ENCODE results near the gene PHF2.

Gene PHF2

GRCh38 chr9:93662016-93662638 is 85.7 kb downstream of the PHF2 start:
- H3K9ac ChIP-seq, result no peak overlapping the region
- no peak overlapping the region for H2AFZ ChIP-seq (ENCODE audit: low read depth)
- H3K79me2 ChIP-seq (ENCODE audit: insufficient read depth, low read depth), result no peaks in the 10 kb centered on the region
- no peaks in the 10 kb centered on the region for H4K20me1 ChIP-seq (ENCODE audit: insufficient read depth)
- no peaks in the 10 kb centered on the region for H3K27me3 ChIP-seq (ENCODE audit: insufficient read depth, low read depth)
- no peak overlapping the region for H3K27ac ChIP-seq
- H3K4me3 ChIP-seq (IDR thresholded peaks at IDR 0.05; ENCODE audit: insufficient read depth, low read depth, low read length), result no peak overlapping the region
- no peaks in the 10 kb centered on the region for H3K4me1 ChIP-seq (ENCODE audit: low read depth, poor library complexity, severe bottlenecking)
- H3K36me3 ChIP-seq (ENCODE audit: insufficient read depth), result no peaks in the 10 kb centered on the region
- no peak overlapping the region for H3K4me2 ChIP-seq
- no peak for TF ChIP-seq CTCF (conservative IDR thresholded peaks at IDR 0.05; ENCODE audit: low read depth, low read length)

- no peaks in the 10 kb centered on the region for H3K36me3 ChIP-seq (ENCODE audit: insufficient read depth)
- H3K27ac ChIP-seq, result no peak overlapping the region
- no peaks in the 10 kb centered on the region for H3K4me1 ChIP-seq (ENCODE audit: low read depth, poor library complexity, severe bottlenecking)
- no peaks in the 10 kb centered on the region for H4K20me1 ChIP-seq (ENCODE audit: insufficient read depth)
- no peak overlapping the region for H2AFZ ChIP-seq (ENCODE audit: low read depth)
- no peak overlapping the region for H3K4me3 ChIP-seq (IDR thresholded peaks at IDR 0.05; ENCODE audit: insufficient read depth, low read depth, low read length)
- no peak overlapping the region for H3K4me2 ChIP-seq
- TF ChIP-seq CTCF (conservative IDR thresholded peaks at IDR 0.05; ENCODE audit: low read depth, low read length), result no peak
- no peaks in the 10 kb centered on the region for H3K79me2 ChIP-seq (ENCODE audit: insufficient read depth, low read depth)
- H3K27me3 ChIP-seq (ENCODE audit: insufficient read depth, low read depth), result no peaks in the 10 kb centered on the region
- no peak overlapping the region for H3K9ac ChIP-seq
Observed at GRCh38 chr9:93662952-93663572, 86.7 kb downstream of the PHF2 start.

GRCh38 chr9:93663877-93664548 is 87.6 kb downstream of the PHF2 start:
- Histone ChIP-seq H4K20me1 (ENCODE audit: insufficient read depth) (no peaks in the 10 kb centered on the region), H3K4me3 (IDR thresholded peaks at IDR 0.05; ENCODE audit: insufficient read depth, low read depth, low read length) (no peak overlapping the region), H3K79me2 (ENCODE audit: insufficient read depth, low read depth) (no peaks in the 10 kb centered on the region), H3K4me2 (no peak overlapping the region), H3K36me3 (ENCODE audit: insufficient read depth) (no peaks in the 10 kb centered on the region), H3K27ac (no peak overlapping the region), H3K4me1 (ENCODE audit: low read depth, poor library complexity, severe bottlenecking) (no peaks in the 10 kb centered on the region), H3K9ac (no peak overlapping the region), H3K27me3 (ENCODE audit: insufficient read depth, low read depth) (no peaks in the 10 kb centered on the region), H2AFZ (ENCODE audit: low read depth) (no peak overlapping the region)
- TF ChIP-seq CTCF (conservative IDR thresholded peaks at IDR 0.05; ENCODE audit: low read depth, low read length), result no peak

GRCh38 chr9:93664549-93665120 is 88.3 kb downstream of the PHF2 start:
- H2AFZ ChIP-seq (ENCODE audit: low read depth), result no peak overlapping the region
- H4K20me1 ChIP-seq (ENCODE audit: insufficient read depth), result no peaks in the 10 kb centered on the region
- no peak overlapping the region for H3K4me3 ChIP-seq (IDR thresholded peaks at IDR 0.05; ENCODE audit: insufficient read depth, low read depth, low read length)
- no peak overlapping the region for H3K27ac ChIP-seq
- H3K4me1 ChIP-seq (ENCODE audit: low read depth, poor library complexity, severe bottlenecking), result no peaks in the 10 kb centered on the region
- no peak for TF ChIP-seq CTCF (conservative IDR thresholded peaks at IDR 0.05; ENCODE audit: low read depth, low read length)
- H3K79me2 ChIP-seq (ENCODE audit: insufficient read depth, low read depth), result no peaks in the 10 kb centered on the region
- no peak overlapping the region for H3K9ac ChIP-seq
- H3K27me3 ChIP-seq (ENCODE audit: insufficient read depth, low read depth), result no peaks in the 10 kb centered on the region
- no peak overlapping the region for H3K4me2 ChIP-seq
- no peaks in the 10 kb centered on the region for H3K36me3 ChIP-seq (ENCODE audit: insufficient read depth)
